Measurements from ENCODE around the gene FUT2.
"Not testable (repeated sequence)": the region's sequence is repeated elsewhere in the genome, so short reads cannot be mapped to it uniquely, and the experiment has no call there.

Gene FUT2

DNA sequence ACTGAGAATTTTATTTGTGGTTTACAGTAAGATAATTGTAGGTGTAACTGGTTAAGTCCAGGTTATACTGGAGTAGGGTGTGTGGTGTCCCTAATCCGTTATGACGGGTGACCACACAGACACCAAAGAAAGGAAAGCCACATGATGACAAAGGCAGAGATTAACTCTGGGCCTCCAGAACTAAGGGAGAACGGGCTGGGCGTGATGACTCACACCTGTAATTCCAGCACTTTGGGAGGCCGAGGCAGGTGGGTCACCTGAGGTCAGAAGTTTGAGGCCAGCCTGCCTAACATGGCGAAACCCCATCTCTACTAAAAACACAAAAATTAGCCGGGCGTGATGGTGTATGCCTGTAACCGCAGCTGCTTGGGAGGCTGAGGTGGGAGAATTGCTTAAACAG, 10.2 kb upstream of the FUT2 start:
- DNase-seq (ENCODE audit: insufficient read length) (no peak), FAIRE-seq (no peak)
- TF ChIP-seq TAF1 (IDR thresholded peaks at IDR 0.05; ENCODE audit: borderline replicate concordance, low read depth, low read length) (no peak), POLR2AphosphoS5 (IDR thresholded peaks at IDR 0.05; ENCODE audit: low read depth, low read length) (no peak), POLR2A (IDR thresholded peaks at IDR 0.05; ENCODE audit: low read depth, low read length) (no peak)

DNA sequence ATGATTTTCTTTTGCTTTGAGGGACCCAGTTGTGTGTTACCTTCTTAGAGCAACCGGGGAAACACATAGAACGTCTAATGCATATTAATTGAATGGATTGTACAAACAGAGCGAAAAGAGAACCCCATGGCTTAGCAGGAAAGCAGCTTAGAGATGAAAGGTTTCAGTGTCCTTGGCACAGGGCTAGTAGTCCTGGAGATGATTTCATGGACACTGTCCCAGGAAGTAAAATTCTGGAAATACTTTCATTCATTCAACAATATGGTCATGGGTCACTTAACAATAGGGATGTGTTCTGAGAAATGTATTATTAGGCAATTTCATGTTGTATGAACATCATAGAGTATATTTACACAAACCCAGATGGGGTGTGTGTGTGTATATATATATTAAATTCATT, 9.7 kb upstream of the FUT2 start:
- TF ChIP-seq POLR2AphosphoS5 (IDR thresholded peaks at IDR 0.05; ENCODE audit: low read depth, low read length): no peak
- TF ChIP-seq POLR2A (IDR thresholded peaks at IDR 0.05; ENCODE audit: low read depth, low read length): no peak
- TF ChIP-seq TAF1 (IDR thresholded peaks at IDR 0.05; ENCODE audit: borderline replicate concordance, low read depth, low read length): no peak
- FAIRE-seq (no peak), DNase-seq (ENCODE audit: insufficient read length) (no peak)

DNA sequence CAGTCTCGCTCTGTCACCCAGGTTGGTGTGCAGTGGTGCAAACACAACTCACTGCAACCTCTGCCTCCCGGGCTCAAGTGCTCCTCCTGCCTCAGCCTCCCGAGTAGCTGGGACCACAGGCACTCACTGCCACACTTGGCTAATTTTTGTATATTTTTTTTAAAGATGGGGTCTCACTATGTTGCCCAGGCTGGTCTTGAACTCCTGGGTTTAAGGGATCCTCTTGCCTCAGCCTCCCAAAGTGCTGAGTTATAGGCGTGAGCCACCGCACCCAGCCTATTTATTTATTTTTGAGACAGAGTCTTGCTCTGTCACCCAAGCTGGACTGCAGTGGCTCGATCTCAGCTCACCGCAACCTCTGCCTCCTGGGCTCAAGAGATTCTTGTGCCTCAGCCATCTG, 9.1 kb upstream of the FUT2 start:
- not testable (repeated sequence) for DNase-seq (ENCODE audit: insufficient read length); FAIRE-seq

DNA sequence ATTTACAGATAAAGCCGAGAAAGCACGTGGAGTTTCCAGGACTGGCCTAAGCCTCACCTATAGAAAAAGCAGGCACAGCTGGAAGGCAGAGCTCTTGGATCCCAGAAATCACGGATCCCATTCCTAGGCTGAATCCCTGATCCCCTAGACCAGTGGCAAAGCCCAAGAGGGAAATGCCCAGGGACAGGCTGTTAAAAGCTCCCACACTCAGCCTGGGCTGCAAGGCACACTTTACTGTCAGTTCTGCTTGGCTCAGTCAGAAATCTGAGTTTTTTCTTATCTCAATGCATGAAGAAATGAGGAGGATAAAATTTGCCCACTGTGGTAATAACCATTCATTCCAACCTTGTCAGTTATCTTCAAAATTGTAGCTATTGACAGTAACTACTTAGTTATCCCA, 8.0 kb upstream of the FUT2 start:
- DNase-seq (ENCODE audit: insufficient read length) (no peak), FAIRE-seq (no peak)
- TF ChIP-seq TAF1 (IDR thresholded peaks at IDR 0.05; ENCODE audit: borderline replicate concordance, low read depth, low read length) (no peak), POLR2AphosphoS5 (IDR thresholded peaks at IDR 0.05; ENCODE audit: low read depth, low read length) (no peak), POLR2A (IDR thresholded peaks at IDR 0.05; ENCODE audit: low read depth, low read length) (no peak)

DNA sequence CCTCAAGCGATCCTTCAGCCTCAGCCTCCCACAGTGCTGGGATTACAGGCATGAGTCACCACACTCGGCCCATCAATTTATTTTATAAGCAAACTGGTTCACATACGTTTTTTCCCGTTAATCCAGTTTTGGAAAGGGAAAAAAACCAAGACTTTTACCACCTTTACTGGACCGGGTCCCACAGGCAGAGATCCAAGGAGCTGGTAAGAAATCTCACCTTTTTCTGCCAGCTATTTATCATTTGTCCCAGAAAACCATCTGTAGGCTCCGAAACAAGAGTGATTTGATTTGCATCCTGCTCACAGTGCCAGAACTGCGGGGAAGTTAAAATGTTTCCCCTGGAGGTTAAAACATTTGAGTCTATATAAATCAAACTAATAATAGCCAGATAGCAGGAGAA, 6.3 kb upstream of the FUT2 start:
- no peak for TF ChIP-seq POLR2AphosphoS5 (IDR thresholded peaks at IDR 0.05; ENCODE audit: low read depth, low read length)
- FAIRE-seq (no peak), DNase-seq (ENCODE audit: insufficient read length) (no peak)

DNA sequence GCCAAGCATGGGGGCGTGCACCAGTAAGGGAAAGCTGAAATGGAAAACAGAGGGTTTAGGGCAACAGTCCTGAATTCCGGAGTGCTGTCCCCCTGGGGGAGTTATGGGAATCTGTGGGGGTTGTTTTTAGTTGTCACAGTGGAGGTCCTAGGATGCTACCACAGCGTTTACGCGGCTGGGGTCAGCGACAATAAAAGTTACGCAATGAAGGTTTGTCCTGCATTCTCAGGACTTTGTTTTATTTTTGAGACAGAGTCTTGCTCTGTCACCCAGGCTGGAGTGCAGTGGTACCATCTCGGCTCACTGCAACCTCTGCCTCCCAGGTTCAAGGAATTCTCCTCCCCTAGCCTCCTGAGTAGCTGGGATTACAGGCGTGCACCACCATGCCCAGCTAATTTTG, 2.1 kb upstream of the FUT2 start:
- FAIRE-seq: not testable (repeated sequence)

DNA sequence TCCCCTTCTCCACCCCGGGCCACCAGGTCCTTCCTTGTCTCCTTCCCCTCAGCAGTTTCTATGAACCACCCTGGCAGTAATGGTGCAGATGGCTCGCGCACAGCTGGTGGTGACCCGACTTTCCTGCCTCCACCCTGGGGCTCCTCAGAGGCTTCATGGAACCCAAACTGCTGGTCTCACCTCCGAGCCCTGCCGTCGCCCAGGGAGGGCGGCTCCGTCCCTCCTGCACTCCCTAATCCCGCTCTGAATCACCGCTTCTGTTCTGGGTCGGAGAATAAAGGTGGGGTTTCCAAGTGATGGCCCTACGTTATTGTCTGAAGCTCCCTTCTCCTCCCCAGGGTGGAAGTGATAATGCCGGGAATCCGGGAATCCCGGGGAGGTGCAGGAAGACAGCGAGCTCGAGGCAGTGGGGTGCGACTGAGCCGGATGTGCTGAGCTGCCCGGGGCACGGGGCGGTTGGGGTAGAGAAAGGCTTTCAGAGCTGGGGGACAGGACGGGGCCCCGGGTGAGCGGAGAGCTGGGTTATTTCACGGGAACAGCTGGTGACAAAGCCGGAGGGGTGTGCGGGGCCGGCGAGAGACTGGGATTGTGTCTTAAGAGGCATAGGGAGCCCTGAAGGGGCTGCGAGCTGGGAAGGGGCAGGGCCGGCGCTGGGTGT, 711 bp downstream of the FUT2 start:
- FAIRE-seq (no peak), DNase-seq (ENCODE audit: insufficient read length) (no peak)
- no peak for TF ChIP-seq POLR2AphosphoS5 (IDR thresholded peaks at IDR 0.05; ENCODE audit: low read depth, low read length)
- no peak for TF ChIP-seq TAF1 (IDR thresholded peaks at IDR 0.05; ENCODE audit: borderline replicate concordance, low read depth, low read length)
- no peak for TF ChIP-seq POLR2A (IDR thresholded peaks at IDR 0.05; ENCODE audit: low read depth, low read length)

More for the DNA sequence above, 2.1 kb upstream of the FUT2 start:
- DNase-seq (ENCODE audit: insufficient read length): not testable (repeated sequence)

DNA sequence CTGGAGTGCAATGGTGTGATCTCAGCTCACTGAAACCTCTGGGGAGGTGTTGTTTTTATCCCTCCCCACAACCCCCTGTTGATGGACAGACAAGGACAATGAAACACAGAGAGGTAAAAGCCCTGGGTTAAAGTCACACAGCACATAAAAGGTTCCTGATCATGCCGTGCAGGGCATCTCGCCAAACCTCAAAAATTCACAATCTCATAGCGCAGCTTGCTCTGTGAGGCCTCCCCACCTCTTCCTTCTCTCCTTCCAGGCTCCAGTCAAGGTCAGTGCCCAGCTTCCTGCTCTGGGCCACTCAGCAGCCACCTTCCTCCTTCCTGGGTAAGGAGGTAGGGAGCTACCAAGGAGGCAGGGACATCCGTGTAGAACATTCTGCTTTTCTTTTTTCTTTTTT, 2.3 kb downstream of the FUT2 start:
- no peak for FAIRE-seq
- DNase-seq (ENCODE audit: insufficient read length): no peak
- TF ChIP-seq TAF1 (IDR thresholded peaks at IDR 0.05; ENCODE audit: borderline replicate concordance, low read depth, low read length): no peak
- no peak for TF ChIP-seq POLR2AphosphoS5 (IDR thresholded peaks at IDR 0.05; ENCODE audit: low read depth, low read length)
- TF ChIP-seq POLR2A (IDR thresholded peaks at IDR 0.05; ENCODE audit: low read depth, low read length): no peak

DNA sequence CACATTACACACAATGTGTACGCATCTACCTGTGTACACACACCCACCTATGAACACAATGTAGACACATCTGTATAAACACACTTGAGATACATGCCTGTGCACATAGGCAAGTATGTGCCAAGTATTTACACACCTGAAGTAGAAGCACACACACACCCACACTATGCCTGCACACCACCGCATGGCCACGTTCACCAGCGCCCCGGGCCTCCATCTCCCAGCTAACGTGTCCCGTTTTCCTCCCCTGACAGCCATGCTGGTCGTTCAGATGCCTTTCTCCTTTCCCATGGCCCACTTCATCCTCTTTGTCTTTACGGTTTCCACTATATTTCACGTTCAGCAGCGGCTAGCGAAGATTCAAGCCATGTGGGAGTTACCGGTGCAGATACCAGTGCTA, 6.9 kb downstream of the FUT2 start:
- FAIRE-seq: no peak
- DNase-seq (ENCODE audit: insufficient read length): no peak

DNA sequence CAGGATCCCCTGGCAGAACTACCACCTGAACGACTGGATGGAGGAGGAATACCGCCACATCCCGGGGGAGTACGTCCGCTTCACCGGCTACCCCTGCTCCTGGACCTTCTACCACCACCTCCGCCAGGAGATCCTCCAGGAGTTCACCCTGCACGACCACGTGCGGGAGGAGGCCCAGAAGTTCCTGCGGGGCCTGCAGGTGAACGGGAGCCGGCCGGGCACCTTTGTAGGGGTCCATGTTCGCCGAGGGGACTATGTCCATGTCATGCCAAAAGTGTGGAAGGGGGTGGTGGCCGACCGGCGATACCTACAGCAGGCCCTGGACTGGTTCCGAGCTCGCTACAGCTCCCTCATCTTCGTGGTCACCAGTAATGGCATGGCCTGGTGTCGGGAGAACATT, 7.5 kb downstream of the FUT2 start:
- TF ChIP-seq POLR2AphosphoS5 (IDR thresholded peaks at IDR 0.05; ENCODE audit: low read depth, low read length): no peak
- no peak for TF ChIP-seq POLR2A (IDR thresholded peaks at IDR 0.05; ENCODE audit: low read depth, low read length)
- TF ChIP-seq TAF1 (IDR thresholded peaks at IDR 0.05; ENCODE audit: borderline replicate concordance, low read depth, low read length): no peak
- no peak for FAIRE-seq
- DNase-seq (ENCODE audit: insufficient read length): no peak

More for the DNA sequence above, 6.9 kb downstream of the FUT2 start:
- TF ChIP-seq POLR2AphosphoS5 (IDR thresholded peaks at IDR 0.05; ENCODE audit: low read depth, low read length) (no peak), TAF1 (IDR thresholded peaks at IDR 0.05; ENCODE audit: borderline replicate concordance, low read depth, low read length) (no peak), POLR2A (IDR thresholded peaks at IDR 0.05; ENCODE audit: low read depth, low read length) (no peak)

DNA sequence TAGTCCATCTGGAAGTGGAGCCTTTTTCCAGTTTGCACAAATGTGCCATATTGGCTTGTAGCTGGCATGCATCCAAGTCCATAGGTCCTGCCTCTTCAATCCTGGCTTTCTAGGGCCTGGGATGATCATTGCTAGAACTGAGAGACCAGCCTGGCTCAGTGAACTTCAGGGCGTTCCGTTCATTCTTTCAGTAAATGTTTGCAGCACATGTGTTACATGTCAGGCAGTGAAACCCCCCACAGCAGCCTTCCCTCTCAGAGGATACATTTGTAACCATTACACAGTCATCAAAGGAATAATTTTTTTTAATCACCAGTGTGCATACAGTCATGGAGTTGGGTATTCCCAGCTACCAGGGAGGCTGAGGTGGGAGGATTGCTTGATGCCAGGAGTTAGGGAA, 9.7 kb downstream of the FUT2 start:
- TF ChIP-seq POLR2A (IDR thresholded peaks at IDR 0.05; ENCODE audit: low read depth, low read length) (no peak), TAF1 (IDR thresholded peaks at IDR 0.05; ENCODE audit: borderline replicate concordance, low read depth, low read length) (no peak), POLR2AphosphoS5 (IDR thresholded peaks at IDR 0.05; ENCODE audit: low read depth, low read length) (no peak)
- FAIRE-seq (no peak), DNase-seq (ENCODE audit: insufficient read length) (no peak)

DNA sequence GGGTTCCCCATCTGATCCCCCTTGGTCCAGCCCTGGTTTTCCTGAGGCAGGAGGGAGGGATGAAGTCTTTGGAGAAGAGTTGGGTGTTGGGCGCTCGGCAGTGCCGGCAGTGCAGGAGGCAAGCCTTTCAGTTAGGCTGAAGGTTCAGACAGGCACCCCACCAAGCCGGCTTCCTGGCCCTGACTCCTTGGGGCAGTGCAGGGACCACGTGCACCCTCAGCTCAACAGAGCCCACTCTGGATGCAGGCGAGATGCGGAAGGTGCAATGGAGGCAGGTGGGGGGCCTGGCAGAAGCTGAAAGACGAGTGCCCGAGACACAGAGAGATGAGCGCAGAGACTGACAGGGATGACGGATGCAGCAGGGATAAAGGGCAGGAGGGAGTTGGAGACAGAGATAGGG, 12.7 kb downstream of the FUT2 start:
- FAIRE-seq: no peak
- DNase-seq (ENCODE audit: insufficient read length): no peak
- no peak for TF ChIP-seq TAF1 (IDR thresholded peaks at IDR 0.05; ENCODE audit: borderline replicate concordance, low read depth, low read length)
- no peak for TF ChIP-seq POLR2A (IDR thresholded peaks at IDR 0.05; ENCODE audit: low read depth, low read length)
- TF ChIP-seq POLR2AphosphoS5 (IDR thresholded peaks at IDR 0.05; ENCODE audit: low read depth, low read length): no peak

DNA sequence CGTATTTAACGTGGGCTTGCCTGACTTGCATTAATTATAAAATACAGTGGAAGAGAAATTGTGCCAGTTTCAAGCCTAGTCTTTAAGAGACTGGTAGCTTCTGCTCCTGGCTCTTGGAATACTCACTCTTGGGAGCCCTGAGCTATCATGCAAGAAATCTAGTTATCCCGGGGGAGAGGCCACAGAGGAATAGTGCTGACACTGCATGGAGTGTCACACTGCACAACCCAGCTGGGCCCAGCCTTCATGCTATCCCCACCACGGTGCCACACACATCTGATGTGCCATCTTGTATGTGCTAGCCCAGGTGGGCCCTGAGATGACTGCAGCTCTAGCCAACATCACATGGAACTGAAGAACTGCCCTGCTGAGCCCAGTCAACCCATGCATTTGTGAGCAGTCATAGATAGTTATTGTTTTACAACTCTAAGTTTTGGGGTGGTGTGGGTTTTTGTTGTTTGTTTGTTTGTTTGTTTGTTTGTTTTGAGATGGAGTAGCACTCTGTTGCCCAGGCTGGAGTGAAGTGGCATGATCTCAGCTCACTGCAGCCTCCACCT, 15.4 kb downstream of the FUT2 start:
- DNase-seq (ENCODE audit: insufficient read length) (no peak), FAIRE-seq (no peak)
- TF ChIP-seq POLR2AphosphoS5 (IDR thresholded peaks at IDR 0.05; ENCODE audit: low read depth, low read length) (no peak), TAF1 (IDR thresholded peaks at IDR 0.05; ENCODE audit: borderline replicate concordance, low read depth, low read length) (no peak), POLR2A (IDR thresholded peaks at IDR 0.05; ENCODE audit: low read depth, low read length) (no peak)
